ENCODE data around the gene ARL15. TPM values are rescaled to one million over a fixed set of nuclear protein-coding genes. Genes with fewer than 3 reads are reported as not detected.

Gene ARL15
- total RNA-seq, 1 experiment from 2014 or later: 6.9 TPM

- no peaks in the 10 kb centered on the region for H3K79me2 ChIP-seq (ENCODE audit: low read length)
- no peaks in the 10 kb centered on the region for H3K36me3 ChIP-seq (ENCODE audit: low read depth, low read length)
- H3K4me3 ChIP-seq (ENCODE audit: low read length): no peak overlapping the region
- BruUV-seq (replicated peaks): no TSS peak
- POLR2A ChIA-PET (ENCODE audit: unreplicated experiment): no interaction called here
- H2AFZ ChIP-seq (ENCODE audit: low read length): no peak overlapping the region
- H3F3A ChIP-seq (ENCODE audit: low read length, unreplicated experiment): no peaks in the 10 kb centered on the region
- ATAC-seq (no peak), DNase-seq (no peak)
- H3K9me2 ChIP-seq (replicated peaks; ENCODE audit: low read length): no peaks in the 10 kb centered on the region
- H3K27me3 ChIP-seq (ENCODE audit: low read length): no peaks in the 10 kb centered on the region
- no peak overlapping the region for H3K9ac ChIP-seq (ENCODE audit: low read length)
- H3K9me3 ChIP-seq (ENCODE audit: low read length): no peaks in the 10 kb centered on the region
- H3K4me2 ChIP-seq (ENCODE audit: low read length): no peak overlapping the region
- CTCF ChIA-PET: no interaction called here
- no peaks in the 10 kb centered on the region for H4K20me1 ChIP-seq (ENCODE audit: low read length)
- TF ChIP-seq EZH2phosphoT487 (IDR thresholded peaks at IDR 0.05; ENCODE audit: borderline replicate concordance, low read length) (no peak), EZH2 (IDR thresholded peaks at IDR 0.05; ENCODE audit: low read length, unreplicated experiment) (no peak), CTCF (conservative IDR thresholded peaks at IDR 0.05; ENCODE audit: low read depth, low read length) (no peak)
- H3K4me1 ChIP-seq (ENCODE audit: insufficient read depth, low read length): no peaks in the 10 kb centered on the region
- intact Hi-C loops (cut with micrococcal nuclease): no loop called here
- H3K27ac ChIP-seq (ENCODE audit: low read length): no peak overlapping the region
Measured at GRCh38 chr5:54302267-54302687, 8.1 kb downstream of the ARL15 start.

GRCh38 chr5:54301849-54302248 lies 8.5 kb downstream of the ARL15 start:
- no peaks in the 10 kb centered on the region for H3K4me1 ChIP-seq (ENCODE audit: insufficient read depth, low read length)
- H3K27ac ChIP-seq (ENCODE audit: low read length): no peak overlapping the region
- H2AFZ ChIP-seq (ENCODE audit: low read length): no peak overlapping the region
- H3K9me2 ChIP-seq (replicated peaks; ENCODE audit: low read length): no peaks in the 10 kb centered on the region
- H3K36me3 ChIP-seq (ENCODE audit: low read depth, low read length): no peaks in the 10 kb centered on the region
- no peaks in the 10 kb centered on the region for H4K20me1 ChIP-seq (ENCODE audit: low read length)
- TF ChIP-seq CTCF (conservative IDR thresholded peaks at IDR 0.05; ENCODE audit: low read depth, low read length) (no peak), EZH2 (IDR thresholded peaks at IDR 0.05; ENCODE audit: low read length, unreplicated experiment) (no peak), EZH2phosphoT487 (IDR thresholded peaks at IDR 0.05; ENCODE audit: borderline replicate concordance, low read length) (no peak)
- H3K4me3 ChIP-seq (ENCODE audit: low read length): no peak overlapping the region
- ChIA-PET CTCF (no interaction called here), POLR2A (ENCODE audit: unreplicated experiment) (interaction anchor here (0.5 kb wide), 1 partner anchor 9 kb away, joined by 4 read pairs; no protein-coding TSS in a partner anchor)
- DNase-seq (no peak), ATAC-seq (no peak)
- H3F3A ChIP-seq (ENCODE audit: low read length, unreplicated experiment): no peaks in the 10 kb centered on the region
- no peaks in the 10 kb centered on the region for H3K9me3 ChIP-seq (ENCODE audit: low read length)
- no peak overlapping the region for H3K9ac ChIP-seq (ENCODE audit: low read length)
- no peaks in the 10 kb centered on the region for H3K79me2 ChIP-seq (ENCODE audit: low read length)
- H3K4me2 ChIP-seq (ENCODE audit: low read length): no peak overlapping the region
- H3K27me3 ChIP-seq (ENCODE audit: low read length): no peaks in the 10 kb centered on the region
- intact Hi-C loops (cut with micrococcal nuclease): no loop called here
- BruUV-seq (replicated peaks): no TSS peak

- POLR2A ChIA-PET (ENCODE audit: unreplicated experiment): interaction anchor here (0.5 kb wide), 1 partner anchor 10 kb away, joined by 4 read pairs; no protein-coding TSS in a partner anchor
- H3K9me3 ChIP-seq (ENCODE audit: low read length): no peaks in the 10 kb centered on the region
- H4K20me1 ChIP-seq (ENCODE audit: low read length): no peaks in the 10 kb centered on the region
Measured at GRCh38 chr5:54301220-54301619, 9.2 kb downstream of the ARL15 start.

More at GRCh38 chr5:54301220-54301619, 9.2 kb downstream of the ARL15 start:
- Histone ChIP-seq H3K4me2 (ENCODE audit: low read length) (no peak overlapping the region), H3K27ac (ENCODE audit: low read length) (no peak overlapping the region), H3K36me3 (ENCODE audit: low read depth, low read length) (no peaks in the 10 kb centered on the region), H2AFZ (ENCODE audit: low read length) (no peak overlapping the region), H3F3A (ENCODE audit: low read length, unreplicated experiment) (no peaks in the 10 kb centered on the region), H3K27me3 (ENCODE audit: low read length) (no peaks in the 10 kb centered on the region), H3K9me2 (replicated peaks; ENCODE audit: low read length) (no peaks in the 10 kb centered on the region), H3K4me1 (ENCODE audit: insufficient read depth, low read length) (peaks cover 5% of the 10 kb centered on the region; the same call in 1 of the 2 replicates), H3K79me2 (ENCODE audit: low read length) (no peaks in the 10 kb centered on the region), H3K9ac (ENCODE audit: low read length) (no peak overlapping the region), H3K4me3 (ENCODE audit: low read length) (no peak overlapping the region)
- no TSS peak for BruUV-seq (replicated peaks)
- intact Hi-C loops (cut with micrococcal nuclease): no loop called here
- ATAC-seq (no peak), DNase-seq (no peak)
- TF ChIP-seq CTCF (conservative IDR thresholded peaks at IDR 0.05; ENCODE audit: low read depth, low read length) (no peak), EZH2phosphoT487 (IDR thresholded peaks at IDR 0.05; ENCODE audit: borderline replicate concordance, low read length) (no peak), EZH2 (IDR thresholded peaks at IDR 0.05; ENCODE audit: low read length, unreplicated experiment) (no peak)
- CTCF ChIA-PET: no interaction called here

Measured in PC-3 (cell line).